ENCODE results near the gene ULK3.

Gene ULK3

GRCh38 chr15:74794248-74794969 lies 48.5 kb downstream of the ULK3 start:
- H3K27ac ChIP-seq (replicated peaks), result no peak overlapping the region
- no peak for DNase-seq (ENCODE audit: low read depth in 1 of 2, low spot score in 1 of 2)
- H3K27me3 ChIP-seq (ENCODE audit: insufficient read depth, poor library complexity, severe bottlenecking), result no peaks in the 10 kb centered on the region

GRCh38 chr15:74793135-74794028 lies 49.6 kb downstream of the ULK3 start:
- TF ChIP-seq CTCF (IDR thresholded peaks at IDR 0.05; ENCODE audit: insufficient read depth, low read length), result peak; percentile 2
- TF ChIP-seq SPI1 (IDR thresholded peaks at IDR 0.05; ENCODE audit: borderline replicate concordance, low read depth), result no peak
- no peak overlapping the region for H3K4me3 ChIP-seq (replicated peaks; ENCODE audit: insufficient read depth, low read length)
- peak in 1 of 2 experiments; percentile 54 for DNase-seq (ENCODE audit: low read depth in 1 of 2, low spot score in 1 of 2)
- no peaks in the 10 kb centered on the region for H3K27me3 ChIP-seq (ENCODE audit: insufficient read depth, poor library complexity, severe bottlenecking)
- H3K27ac ChIP-seq (replicated peaks), result no peak overlapping the region

More at GRCh38 chr15:74794248-74794969, 48.5 kb downstream of the ULK3 start:
- no peak overlapping the region for H3K4me3 ChIP-seq (replicated peaks; ENCODE audit: insufficient read depth, low read length)
- TF ChIP-seq GABPA (IDR thresholded peaks at IDR 0.05; ENCODE audit: low read depth), result no peak
- TF ChIP-seq REST (IDR thresholded peaks at IDR 0.05; ENCODE audit: insufficient replicate concordance, low read depth), result no peak
- no peak for TF ChIP-seq CTCF (IDR thresholded peaks at IDR 0.05; ENCODE audit: insufficient read depth, low read length)
- TF ChIP-seq SPI1 (IDR thresholded peaks at IDR 0.05; ENCODE audit: borderline replicate concordance, low read depth), result no peak
- TF ChIP-seq POLR2AphosphoS5 (IDR thresholded peaks at IDR 0.05; ENCODE audit: low read depth), result no peak

- no peak for TF ChIP-seq REST (IDR thresholded peaks at IDR 0.05; ENCODE audit: insufficient replicate concordance, low read depth)
- no peak for TF ChIP-seq POLR2AphosphoS5 (IDR thresholded peaks at IDR 0.05; ENCODE audit: low read depth)
- TF ChIP-seq SPI1 (IDR thresholded peaks at IDR 0.05; ENCODE audit: borderline replicate concordance, low read depth), result no peak
- no peak for TF ChIP-seq GABPA (IDR thresholded peaks at IDR 0.05; ENCODE audit: low read depth)
- no peak for TF ChIP-seq CTCF (IDR thresholded peaks at IDR 0.05; ENCODE audit: insufficient read depth, low read length)
- Histone ChIP-seq H3K27ac (replicated peaks) (0 out of 2 replicates have a peak overlapping the region, but pooled peaks have one; percentile 13), H3K27me3 (ENCODE audit: insufficient read depth, poor library complexity, severe bottlenecking) (no peaks in the 10 kb centered on the region), H3K4me3 (replicated peaks; ENCODE audit: insufficient read depth, low read length) (no peak overlapping the region)
- no peak for DNase-seq (ENCODE audit: low read depth in 1 of 2, low spot score in 1 of 2)
Observed at GRCh38 chr15:74792227-74793016, 50.5 kb downstream of the ULK3 start.
